H1 (cell line): ENCODE results near the gene RNASE11. TPM values are rescaled to one million over a fixed set of nuclear protein-coding genes. Genes with fewer than 3 reads are reported as not detected.

ENCODE experiments used
- CTCF ChIA-PET: fragments of 300-600 bp; sonication (Branson Sonifier 250); formaldehyde crosslinking; loops from one replicate; lab custom pipeline; 2021; ENCODE audit not compliant: partially characterized antibody; lab: Charles Lee
- POLR2A ChIA-PET: fragments of 300-600 bp; sonication (Branson Sonifier 250); formaldehyde crosslinking; loops from one replicate; lab custom pipeline; 2021; ENCODE audit warnings: inconsistent platforms; ENCODE audit not compliant: partially characterized antibody; lab: Charles Lee
- DNase-seq, 2 experiments: peaks; one replicate each; pipeline versions ENCODE4 v3.0.0 to v3.0.0-alpha.2; 2010 to 2022; ENCODE audit warnings: low spot score in 2 of 2, low read depth in 1 of 2, mixed read lengths in 1 of 2
- FAIRE-seq: peaks from 2 replicates; lab custom pipeline; 2011; peaks lifted over from hg19 to GRCh38; lab: Jason Lieb, UNC
- H2AFZ ChIP-seq: 2 replicates; pipeline ENCODE4 v1.8.1; 2012; ENCODE audit warnings: low read length, inconsistent platforms
- H2AK5ac ChIP-seq: 2 replicates; pipeline ENCODE4 v1.6.1; 2013; ENCODE audit warnings: low read depth, low read length
- H2BK120ac ChIP-seq: replicated peaks from 2 replicates; pipeline ENCODE3; 2013; ENCODE audit warnings: low read depth, low read length, inconsistent platforms
- H2BK12ac ChIP-seq: 2 replicates; pipeline ENCODE4 v1.6.1; 2013; ENCODE audit warnings: low read depth, low read length
- H2BK15ac ChIP-seq: 2 replicates; pipeline ENCODE4 v1.6.1; 2013; ENCODE audit warnings: low read length
- H2BK20ac ChIP-seq: 2 replicates; pipeline ENCODE4 v1.6.1; 2013; ENCODE audit warnings: low read length
- H2BK5ac ChIP-seq: 2 replicates; pipeline ENCODE4 v1.6.1; 2013; ENCODE audit warnings: low read depth, low read length
- H3K14ac ChIP-seq: 2 replicates; pipeline ENCODE4 v1.6.1; 2013; ENCODE audit warnings: inconsistent platforms; ENCODE audit not compliant: insufficient read length
- H3K18ac ChIP-seq: 2 replicates; pipeline ENCODE4 v1.6.1; 2013; ENCODE audit warnings: low read length; ENCODE audit errors: extremely low read depth
- H3K23ac ChIP-seq: 2 replicates; pipeline ENCODE4 v1.6.1; 2013; ENCODE audit warnings: inconsistent platforms; ENCODE audit not compliant: insufficient read length
- H3K23me2 ChIP-seq: 2 replicates; pipeline ENCODE4 v1.6.1; 2013; ENCODE audit warnings: low read depth, low read length
- H3K27ac ChIP-seq: 2 replicates; pipeline ENCODE4 v1.6.1; 2011; ENCODE audit warnings: low read depth, low read length, inconsistent platforms
- H3K27me3 ChIP-seq, 4 experiments: replicated peaks in 1 of 4; 1 replicate in 1 of 4; 2 replicates in 3 of 4; pipeline versions ENCODE4 v1.6.1 to v1.8.1; 2011 to 2013; ENCODE audit warnings: low read length in 3 of 4, mild to moderate bottlenecking in 3 of 4, inconsistent platforms in 2 of 4, mixed read lengths in 2 of 4, moderate library complexity in 1 of 4; ENCODE audit not compliant: control insufficient read depth in 3 of 4, insufficient read depth in 3 of 4; ENCODE audit errors: extremely low read depth in 1 of 4
- H3K36me3 ChIP-seq, 4 experiments: 2 replicates each; pipeline versions ENCODE4 v1.6.1 to v1.8.1; 2011 to 2013; ENCODE audit warnings: mild to moderate bottlenecking in 4 of 4, low read length in 3 of 4, moderate library complexity in 2 of 4, control low read depth in 1 of 4, inconsistent platforms in 1 of 4; ENCODE audit not compliant: insufficient read depth in 4 of 4, control insufficient read depth in 2 of 4
- H3K4ac ChIP-seq: replicated peaks from 2 replicates; pipeline ENCODE3; 2013; ENCODE audit warnings: low read length, low read depth, mixed read lengths, inconsistent platforms; ENCODE audit not compliant: insufficient read length
- H3K4me1 ChIP-seq, 4 experiments: replicated peaks in 1 of 4; 1 replicate in 1 of 4; 2 replicates in 3 of 4; pipeline versions ENCODE4 v1.6.1 to v1.8.1; 2011 to 2013; ENCODE audit warnings: low read length in 3 of 4, inconsistent platforms in 2 of 4, mixed read lengths in 1 of 4; ENCODE audit not compliant: insufficient read depth in 4 of 4, control insufficient read depth in 3 of 4
- H3K4me2 ChIP-seq, 2 experiments: 2 replicates each; pipeline versions ENCODE4 v1.6.1 to v1.8.1; 2011 to 2013; ENCODE audit warnings: low read depth in 2 of 2, low read length in 2 of 2, control low read depth in 1 of 2, inconsistent platforms in 1 of 2, mild to moderate bottlenecking in 1 of 2; ENCODE audit not compliant: insufficient read depth in 1 of 2
- H3K4me3 ChIP-seq, 4 experiments: fragments of 200-600, 300-600 bp in 1 of 4; sonication (generic), shearing (Covaris generic), sonication (Bioruptor Twin) in 1 of 4; 2 replicates each; pipeline versions ENCODE4 v1.5.1 to v1.8.1; 2011 to 2016; ENCODE audit warnings: low read length in 4 of 4, low read depth in 3 of 4, control low read depth in 2 of 4, inconsistent platforms in 2 of 4, mild to moderate bottlenecking in 2 of 4, mixed read lengths in 1 of 4, moderate library complexity in 1 of 4; ENCODE audit not compliant: insufficient read depth in 2 of 4; ENCODE audit errors: extremely low read depth in 1 of 4
- H3K56ac ChIP-seq: replicated peaks from 2 replicates; pipeline ENCODE3; 2013; ENCODE audit warnings: low read depth, mild to moderate bottlenecking, mixed read lengths, low read length, inconsistent platforms; ENCODE audit not compliant: insufficient read length
- H3K79me1 ChIP-seq: 2 replicates; pipeline ENCODE4 v1.6.1; 2013; ENCODE audit warnings: low read depth, low read length, control low read depth
- H3K79me2 ChIP-seq, 2 experiments: 2 replicates each; pipeline versions ENCODE4 v1.6.1 to v1.8.1; 2012 to 2013; ENCODE audit warnings: low read length in 2 of 2, mild to moderate bottlenecking in 2 of 2, inconsistent platforms in 1 of 2; ENCODE audit not compliant: insufficient read depth in 2 of 2, control insufficient read depth in 1 of 2
- H3K9ac ChIP-seq, 4 experiments: replicated peaks in 1 of 4; 1 replicate in 1 of 4; 2 replicates in 3 of 4; pipeline versions ENCODE4 v1.6.1 to v1.8.1; 2011 to 2013; ENCODE audit warnings: low read depth in 3 of 4, low read length in 3 of 4, control low read depth in 2 of 4, mild to moderate bottlenecking in 2 of 4, moderate library complexity in 2 of 4, inconsistent platforms in 1 of 4; ENCODE audit errors: extremely low read depth in 1 of 4
- H3K9me3 ChIP-seq, 2 experiments: 2 replicates each; pipeline versions ENCODE4 v1.6.1 to v1.8.1; 2012 to 2013; ENCODE audit warnings: mild to moderate bottlenecking in 2 of 2, moderate library complexity in 2 of 2, control low read depth in 1 of 2, inconsistent platforms in 1 of 2, low read depth in 1 of 2, low read length in 1 of 2, mixed read lengths in 1 of 2; ENCODE audit not compliant: insufficient read depth in 2 of 2
- H4K20me1 ChIP-seq, 2 experiments: replicated peaks in 1 of 2; 2 replicates each; pipeline versions ENCODE3 to v1.8.1; 2011 to 2013; ENCODE audit warnings: inconsistent platforms in 2 of 2, low read length in 2 of 2, mild to moderate bottlenecking in 1 of 2; ENCODE audit not compliant: insufficient read depth in 2 of 2, control insufficient read depth in 1 of 2
- H4K5ac ChIP-seq: 2 replicates; pipeline ENCODE4 v1.6.1; 2013; ENCODE audit warnings: low read length, low read depth, mixed read lengths, inconsistent platforms; ENCODE audit not compliant: insufficient read length
- H4K8ac ChIP-seq: 2 replicates; pipeline ENCODE4 v1.8.0; 2013; ENCODE audit warnings: mild to moderate bottlenecking, moderate library complexity, low read length, inconsistent platforms; ENCODE audit not compliant: insufficient read depth; ENCODE audit errors: extremely low read depth
- H4K91ac ChIP-seq: replicated peaks from 2 replicates; pipeline ENCODE3; 2013; ENCODE audit warnings: low read length, mixed read lengths, inconsistent platforms; ENCODE audit not compliant: insufficient read length
- JUND ChIP-seq: IDR thresholded peaks from 2 replicates; pipeline ENCODE4 v1.6.1; 2011; ENCODE audit warnings: mild to moderate bottlenecking, improper control_type of control experiment, low read length
- TAF7 ChIP-seq: optimal IDR thresholded peaks from 2 replicates; pipeline ENCODE3; 2011; ENCODE audit warnings: low read depth, mild to moderate bottlenecking, inconsistent platforms, low read length, moderate library complexity, borderline replicate concordance
- TCF12 ChIP-seq: IDR thresholded peaks from 2 replicates; pipeline ENCODE4 v1.6.1; 2011; ENCODE audit warnings: low read depth, mild to moderate bottlenecking, low read length
- WGBS, 2 experiments: shearing (Covaris generic) in 1 of 2; methylation state at CpG; one replicate each; pipeline versions ENCODE4 v1.1.6 to v1.1.7; 2013 to 2015; ENCODE audit warnings: low lambda C conversion rate in 2 of 2, mixed read lengths in 2 of 2, inconsistent platforms in 1 of 2, low coverage in 1 of 2, missing lambda C conversion rate in 1 of 2; ENCODE audit not compliant: insufficient replicate concordance in 2 of 2, insufficient coverage in 1 of 2, insufficient read length in 1 of 2; ENCODE audit errors: extremely low coverage in 1 of 2, missing lambda C conversion rate in 1 of 2; 5-methylcytosine and 5-hydroxymethylcytosine counted together
- polyA plus RNA-seq, 7 experiments: library from polyadenylated mRNA; depleted of rRNA in 3 of 7; stranded (reverse) in 5 of 7; unstranded in 2 of 7; fragments of >200 nt in 5 of 7; fragments of 200-250 nt in 2 of 7; gene quantifications; 1 replicate in 5 of 7; 2 replicates in 1 of 7; 4 replicates in 1 of 7; pipeline versions ENCODE4 v1.2.1 to v1.2.3, GENCODE V29; 2011 to 2013; ENCODE audit warnings: missing spikeins in 2 of 7, mixed read lengths in 2 of 7
- total RNA-seq: library from RNA; stranded (reverse); fragmentation: NEBNext Ultra II Directional; extraction: Animal tissue kit (Norgen Biotek cat#: 25700); gene quantifications from 2 replicates; pipeline ENCODE4 v1.2.1, GENCODE V29; 2021

Gene RNASE11
- total and polyA plus RNA-seq, 2 of the 8 experiments (the other 6 are each of a cell fraction or from before 2014, with no cell fraction given), result not detected

DNA sequence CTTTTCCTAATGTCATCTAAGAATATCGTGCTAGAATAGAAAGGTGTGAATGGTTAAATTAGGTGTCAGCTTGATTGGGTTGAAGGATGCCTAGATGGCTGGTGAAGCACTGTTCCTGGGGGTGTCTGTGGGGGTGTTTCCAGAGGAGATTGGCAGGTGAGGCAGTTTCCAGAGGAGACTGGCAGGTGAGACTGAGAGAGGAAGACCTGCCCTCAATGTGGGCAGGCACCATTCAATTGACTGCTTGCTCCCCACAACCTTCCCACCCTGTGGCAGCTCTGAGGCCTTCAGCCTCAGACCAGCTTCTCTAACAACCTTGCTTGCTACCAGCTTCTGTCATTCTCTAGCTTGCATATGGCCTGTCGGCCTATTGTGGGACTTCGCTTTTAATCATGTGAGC, 36.2 kb downstream of the RNASE11 start:
- H3K36me3 ChIP-seq, result no peaks in the 10 kb centered on the region
- H2BK12ac ChIP-seq, result no peak overlapping the region
- no peaks in the 10 kb centered on the region for H4K20me1 ChIP-seq
- no peak overlapping the region for H4K8ac ChIP-seq
- TF ChIP-seq TAF7 (no peak), JUND (no peak), TCF12 (no peak)
- H2BK20ac ChIP-seq, result no peak overlapping the region
- H3K23ac ChIP-seq, result no peak overlapping the region
- H3K9ac ChIP-seq, result no peak overlapping the region
- no peak overlapping the region for H3K4me2 ChIP-seq
- no peak for FAIRE-seq
- H2AFZ ChIP-seq, result no peak overlapping the region
- ChIA-PET POLR2A (no interaction called here), CTCF (interaction anchor here (0.6 to 2.6 kb wide), 3 partner anchors 21 to 106 kb away, joined by 3 to 8 read pairs (median 5); no protein-coding TSS in a partner anchor)
- H3K4me1 ChIP-seq, result no peaks in the 10 kb centered on the region
- no peak overlapping the region for H4K5ac ChIP-seq
- H3K4ac ChIP-seq, result no peak overlapping the region
- no peak overlapping the region for H2BK120ac ChIP-seq
- H3K14ac ChIP-seq, result no peak overlapping the region
- H2BK5ac ChIP-seq, result no peak overlapping the region
- H4K91ac ChIP-seq, result no peak overlapping the region
- DNase-seq, result no peak
- H2AK5ac ChIP-seq, result no peak overlapping the region
- no peak overlapping the region for H3K56ac ChIP-seq
- H3K27ac ChIP-seq, result no peak overlapping the region
- no peak overlapping the region for H3K18ac ChIP-seq
- no peaks in the 10 kb centered on the region for H3K27me3 ChIP-seq
- H3K23me2 ChIP-seq, result no peaks in the 10 kb centered on the region
- H3K4me3 ChIP-seq, result no peak overlapping the region
- H3K79me1 ChIP-seq, result no peaks in the 10 kb centered on the region
- H2BK15ac ChIP-seq, result 0 out of 2 replicates have a peak overlapping the region, but pooled peaks have one; percentile 73
- H3K9me3 ChIP-seq, result no peaks in the 10 kb centered on the region
- 98% methylated on average over 3 of the region's 3 CpGs; no CpG with 5 or more reads in 1 of the 2 experiments for WGBS, 2 experiments
- no peaks in the 10 kb centered on the region for H3K79me2 ChIP-seq
